GM18505 (cell line): Measurements from ENCODE around the gene NOTCH1.

ENCODE experiments used
- ATAC-seq: cut with Tn5 transposase; IDR thresholded peaks from one replicate; pipeline ENCODE4 v1.9.1; 2021; ENCODE audit not compliant: unreplicated experiment
- POLR2A ChIP-seq: IDR thresholded peaks from 4 replicates; pipeline ENCODE4 v1.6.1; 2011; ENCODE audit warnings: borderline replicate concordance; ENCODE audit not compliant: insufficient read depth, insufficient read length; ENCODE audit errors: extremely low read depth

NOTCH1 gene

DNA sequence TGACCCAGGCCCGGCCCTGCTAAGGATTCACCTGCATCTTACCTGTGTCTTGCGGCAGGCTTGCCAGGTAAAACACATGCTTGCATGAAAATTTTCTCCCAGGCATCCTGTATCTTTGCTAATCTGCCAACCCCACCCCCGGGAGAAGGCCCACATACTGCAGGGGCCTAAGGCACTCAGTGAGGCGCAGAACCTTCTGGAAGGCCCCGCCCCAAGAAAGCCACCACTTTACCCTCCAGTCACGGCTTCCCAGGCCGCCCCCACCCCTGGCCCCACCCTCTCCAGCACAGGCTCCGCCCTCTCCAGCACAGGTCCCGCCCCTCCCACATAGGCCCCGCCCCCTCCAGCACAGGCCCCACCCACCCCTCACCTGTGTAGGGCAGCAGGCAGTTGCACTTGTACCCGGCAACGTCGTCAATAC lies 33.2 kb downstream of the NOTCH1 start:
- no peak for ATAC-seq
- TF ChIP-seq POLR2A = no peak

DNA sequence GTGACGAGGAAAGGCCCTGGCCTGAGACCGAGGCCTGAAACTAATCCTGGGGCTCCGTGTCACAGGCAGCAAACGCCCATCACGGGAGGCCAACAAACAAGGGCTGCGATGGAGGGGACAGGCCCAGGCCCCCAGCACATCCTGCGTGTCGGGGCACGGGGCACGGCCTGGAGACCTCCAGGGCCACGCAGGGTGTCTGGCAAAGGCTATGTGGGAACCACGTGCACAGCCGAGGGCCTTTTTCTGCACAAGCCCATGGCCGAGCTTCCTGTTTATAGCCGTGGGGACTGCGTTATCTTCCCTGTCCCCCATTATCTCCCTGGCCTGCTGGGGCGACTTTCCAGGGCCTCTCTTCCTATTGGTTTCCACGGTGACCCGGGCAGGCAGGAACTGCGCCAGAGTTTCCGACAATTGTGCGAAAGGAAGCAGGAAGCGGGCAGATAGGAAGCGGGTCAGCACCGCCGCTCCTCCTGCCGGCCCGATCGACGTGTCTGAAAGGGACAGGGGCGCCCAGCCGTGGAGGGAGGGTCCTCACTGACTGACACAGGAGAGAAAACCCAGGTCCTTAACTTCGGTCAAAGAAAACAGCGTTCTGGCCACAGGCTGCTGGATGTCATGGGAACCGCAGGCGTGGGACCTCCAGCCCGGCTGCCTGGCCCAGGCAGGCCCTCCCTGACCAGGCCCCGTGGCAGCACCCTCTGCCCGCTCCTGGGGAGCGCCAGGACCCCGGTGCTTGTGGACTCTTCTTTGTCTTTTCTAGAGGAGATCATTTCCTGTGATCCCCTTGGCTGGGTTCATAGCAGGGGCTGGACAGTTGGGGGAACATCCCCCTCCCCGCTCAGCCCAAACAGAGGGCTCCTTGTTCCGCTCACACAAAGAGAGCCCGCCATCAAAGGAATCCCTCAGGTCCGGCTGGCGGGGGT lies 33.9 kb downstream of the NOTCH1 start:
- no peak for TF ChIP-seq POLR2A
- no peak for ATAC-seq

DNA sequence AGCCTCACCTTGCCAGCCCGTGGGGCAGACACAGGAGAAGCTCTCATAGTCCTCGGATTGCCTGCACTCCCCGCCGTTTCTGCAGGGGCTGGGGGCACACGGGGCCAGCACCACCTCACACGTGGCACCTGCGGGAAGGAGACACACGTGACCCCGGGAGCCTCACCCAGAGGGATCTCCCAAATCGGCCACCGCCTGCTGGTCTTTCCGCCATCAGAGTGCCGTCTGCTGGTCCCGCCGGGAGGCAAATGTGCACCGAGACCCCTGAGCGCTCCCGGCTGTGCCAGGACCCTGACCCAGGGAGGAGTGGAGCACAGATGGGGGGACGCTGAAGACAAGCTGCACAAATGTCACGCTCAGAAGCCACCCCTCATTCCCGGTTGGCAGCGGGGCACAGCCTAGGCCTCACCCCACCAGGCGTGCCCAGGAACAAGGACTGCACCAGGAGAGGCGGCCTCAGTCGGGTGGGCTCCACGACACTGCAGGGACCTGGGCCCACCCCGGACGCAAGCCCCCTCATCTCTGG lies 34.6 kb downstream of the NOTCH1 start:
- no peak for ATAC-seq

DNA sequence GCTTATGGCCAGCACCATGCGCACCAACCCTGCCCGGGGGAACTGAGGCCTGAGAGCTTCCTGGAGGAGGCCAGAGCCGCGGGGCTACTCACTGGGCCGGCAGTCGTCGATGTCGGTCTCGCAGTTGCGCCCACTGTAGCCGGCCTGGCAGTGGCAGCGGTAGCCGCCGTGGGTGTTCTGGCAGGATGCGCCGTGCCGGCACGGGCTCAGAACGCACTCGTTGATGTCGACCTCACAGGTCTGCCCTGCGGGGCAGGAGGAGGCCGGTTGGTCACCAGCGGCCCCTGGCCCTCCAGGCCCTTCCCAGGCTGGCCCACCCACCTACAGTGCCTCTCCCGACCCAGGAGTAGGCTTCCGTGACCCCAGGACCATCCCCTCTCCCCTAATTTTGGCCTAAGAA lies 35.3 kb downstream of the NOTCH1 start:
- TF ChIP-seq POLR2A = no peak
- ATAC-seq = no peak

More for the DNA sequence above, 34.6 kb downstream of the NOTCH1 start:
- TF ChIP-seq POLR2A = no peak

DNA sequence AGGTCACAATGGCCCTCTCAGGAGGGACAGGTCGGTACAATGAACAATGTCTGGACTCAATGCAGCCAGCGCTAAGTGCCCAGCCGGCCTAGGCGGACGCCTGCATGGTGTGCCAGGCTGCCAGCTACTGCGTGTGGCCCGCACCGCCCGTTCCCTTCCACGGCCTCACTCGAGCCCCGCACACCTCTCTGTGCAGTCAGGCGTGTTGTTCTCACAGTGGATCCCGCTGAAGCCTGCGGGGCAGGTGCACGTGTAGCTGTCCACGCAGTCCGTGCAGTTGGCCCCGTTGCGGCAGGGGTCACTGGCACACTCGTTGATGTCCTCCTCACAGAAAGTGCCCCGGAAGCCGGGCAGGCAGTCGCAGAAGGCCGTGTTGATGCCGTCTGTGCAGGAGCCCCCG lies 36.3 kb downstream of the NOTCH1 start:
- TF ChIP-seq POLR2A = no peak
- no peak for ATAC-seq

DNA sequence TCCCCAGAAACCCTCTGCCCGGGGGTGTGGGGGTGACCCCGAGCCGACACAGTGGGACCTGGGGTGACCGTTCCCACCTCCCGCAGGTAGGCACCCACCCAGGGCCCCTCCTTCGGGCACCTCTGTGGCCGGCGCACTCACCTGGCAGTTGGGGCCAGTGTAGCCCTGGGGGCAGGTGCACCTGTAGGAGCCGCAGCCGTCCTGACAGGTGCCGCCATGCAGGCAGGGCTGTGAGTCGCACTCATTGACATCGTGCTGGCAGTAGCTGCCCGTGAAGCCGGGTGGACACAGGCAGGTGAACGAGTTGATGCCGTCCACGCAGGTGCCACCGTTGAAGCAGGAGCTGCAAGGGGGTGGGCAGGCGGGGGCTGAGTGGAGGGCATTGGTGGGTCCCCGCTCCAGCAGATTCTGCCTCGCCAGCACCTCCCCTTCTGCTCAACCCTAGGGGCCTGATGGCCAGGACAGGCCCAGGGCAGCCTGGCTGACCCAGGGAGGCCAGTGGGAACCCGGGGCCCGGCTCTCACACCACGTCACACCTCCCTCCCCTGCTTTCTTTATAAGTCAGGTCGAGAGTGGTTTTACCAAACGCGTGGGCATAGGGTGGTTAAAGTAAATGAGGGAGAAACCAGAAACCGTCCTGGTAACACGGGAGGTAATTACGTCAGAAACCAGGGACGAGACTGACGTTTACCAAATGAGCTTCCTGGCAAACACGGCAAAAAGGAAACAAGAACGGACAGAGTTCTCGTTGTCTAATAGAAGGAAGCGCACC lies 36.9 kb downstream of the NOTCH1 start:
- no peak for TF ChIP-seq POLR2A
- no peak for ATAC-seq

DNA sequence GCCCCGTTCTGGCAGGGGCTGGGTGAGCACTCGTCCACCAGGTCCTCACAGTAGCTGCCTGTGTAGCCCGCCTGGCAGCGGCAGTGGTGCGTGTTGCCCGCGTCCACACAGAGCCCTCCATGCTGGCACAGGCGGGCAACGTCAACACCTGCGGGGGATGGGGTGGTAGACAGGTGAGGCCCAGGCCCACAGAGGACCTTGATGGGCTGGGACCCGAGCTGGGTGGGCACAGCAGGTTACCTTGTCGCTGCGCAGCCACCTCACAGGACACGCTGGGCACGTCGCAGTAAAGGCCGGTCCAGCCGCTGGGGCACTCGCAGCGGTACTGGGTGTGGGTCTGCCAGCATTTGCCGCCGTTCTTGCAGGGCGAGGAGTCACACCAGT lies 37.9 kb downstream of the NOTCH1 start:
- no peak for ATAC-seq
- no peak for TF ChIP-seq POLR2A

DNA sequence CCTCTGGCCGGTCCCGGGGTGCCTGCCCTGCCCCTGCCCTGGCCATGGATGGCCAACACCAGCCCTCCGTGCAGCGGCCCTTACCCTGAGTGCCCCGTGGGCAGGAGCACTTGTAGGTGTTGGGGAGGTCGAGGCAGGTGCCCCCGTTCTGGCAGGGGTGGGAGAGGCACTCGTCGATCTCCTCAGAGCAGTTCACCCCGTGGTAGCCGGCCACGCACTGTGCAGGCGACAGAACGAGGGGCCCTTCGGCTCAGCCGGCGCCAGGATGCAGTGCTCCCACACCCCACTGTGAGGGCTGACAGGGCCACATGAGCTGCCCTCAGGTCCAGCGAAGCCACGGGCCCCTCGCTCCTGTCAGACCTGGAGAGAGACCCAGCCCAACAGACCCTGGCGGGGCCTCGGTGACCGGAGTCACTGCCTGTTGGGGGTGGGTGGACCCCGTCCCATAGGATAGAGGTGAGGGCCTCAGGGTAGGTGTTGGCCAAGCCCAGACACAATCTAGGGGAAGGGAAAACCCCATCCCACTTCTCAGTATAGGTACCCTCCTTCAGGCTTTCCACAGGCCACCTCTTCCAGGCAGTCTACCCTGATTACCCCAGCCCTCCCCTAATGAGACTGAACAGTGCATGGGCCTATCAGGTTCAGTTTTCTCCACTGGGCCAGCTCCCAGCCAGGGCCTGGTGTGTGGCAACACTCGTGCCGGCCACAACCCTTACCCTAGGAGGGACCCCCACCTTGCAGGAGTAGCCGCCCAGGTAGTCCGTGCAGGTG lies 38.4 kb downstream of the NOTCH1 start:
- no peak for TF ChIP-seq POLR2A
- ATAC-seq = no peak

DNA sequence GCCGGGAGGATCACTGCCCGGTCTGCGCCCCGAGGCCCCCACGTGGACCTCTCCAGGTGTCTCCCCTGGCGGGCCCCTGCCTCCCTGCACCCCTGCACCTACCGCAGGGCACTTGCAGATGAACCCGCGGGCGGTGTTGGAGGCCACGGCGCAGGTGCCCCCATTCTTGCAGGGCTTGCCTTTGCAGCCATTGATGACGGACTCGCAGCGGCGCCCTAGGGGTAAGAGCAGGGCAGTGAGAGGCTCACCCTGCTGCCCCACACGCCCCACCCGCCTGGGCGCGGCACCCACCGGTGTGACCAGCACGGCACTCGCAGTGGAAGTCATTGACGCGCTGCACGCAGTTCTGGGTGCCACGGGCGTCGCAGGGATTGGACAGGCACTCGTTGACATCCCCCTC lies 39.4 kb downstream of the NOTCH1 start:
- no peak for ATAC-seq
- TF ChIP-seq POLR2A = no peak

DNA sequence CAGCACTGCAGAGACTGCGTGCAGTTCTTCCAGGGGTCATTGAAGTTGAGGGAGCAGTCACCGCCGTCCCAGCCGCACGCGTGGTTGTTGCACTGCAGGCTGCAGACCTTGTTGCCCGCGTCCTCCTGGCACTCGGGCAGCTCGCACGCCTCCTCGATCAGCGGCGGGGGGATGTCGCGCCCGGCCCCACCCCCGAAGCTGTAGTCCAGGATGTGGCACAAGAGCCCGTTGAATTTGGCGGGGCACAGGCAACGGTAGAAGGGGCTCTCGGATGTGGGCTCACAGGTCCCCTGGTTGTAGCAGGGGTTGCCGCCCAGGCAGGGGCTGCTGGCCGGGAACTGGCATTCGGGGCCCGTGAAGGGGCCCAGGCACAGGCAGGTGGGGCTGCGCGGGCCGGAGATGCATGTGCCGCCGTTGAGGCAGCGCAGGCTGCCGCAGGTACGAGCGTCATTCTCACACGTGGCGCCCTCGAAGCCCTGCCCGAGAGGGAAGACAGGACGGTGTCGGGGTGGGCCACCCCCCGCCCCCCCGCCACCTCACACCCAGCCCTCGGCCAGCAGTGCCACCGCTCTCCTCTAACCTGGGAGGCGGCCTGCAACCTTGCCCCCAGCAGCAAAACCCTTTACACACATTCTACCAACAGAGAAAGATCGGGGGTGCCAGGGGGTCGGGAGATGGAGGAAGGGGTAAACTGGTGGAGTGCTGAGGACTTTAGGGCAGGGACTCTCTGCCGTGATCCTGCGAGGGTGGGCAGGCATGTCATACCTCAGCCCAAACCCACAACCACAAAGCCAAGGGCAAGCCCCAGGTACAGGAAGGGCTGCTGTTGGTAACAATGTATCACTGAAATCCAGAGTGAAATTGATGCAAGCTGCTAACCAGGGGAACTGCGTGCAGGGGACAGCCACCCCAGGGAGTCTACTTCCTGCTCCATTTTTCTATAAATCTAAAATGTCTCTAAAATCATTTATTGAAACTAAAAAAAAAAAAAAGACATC lies 40.1 kb downstream of the NOTCH1 start:
- TF ChIP-seq POLR2A = no peak
- ATAC-seq = no peak

DNA sequence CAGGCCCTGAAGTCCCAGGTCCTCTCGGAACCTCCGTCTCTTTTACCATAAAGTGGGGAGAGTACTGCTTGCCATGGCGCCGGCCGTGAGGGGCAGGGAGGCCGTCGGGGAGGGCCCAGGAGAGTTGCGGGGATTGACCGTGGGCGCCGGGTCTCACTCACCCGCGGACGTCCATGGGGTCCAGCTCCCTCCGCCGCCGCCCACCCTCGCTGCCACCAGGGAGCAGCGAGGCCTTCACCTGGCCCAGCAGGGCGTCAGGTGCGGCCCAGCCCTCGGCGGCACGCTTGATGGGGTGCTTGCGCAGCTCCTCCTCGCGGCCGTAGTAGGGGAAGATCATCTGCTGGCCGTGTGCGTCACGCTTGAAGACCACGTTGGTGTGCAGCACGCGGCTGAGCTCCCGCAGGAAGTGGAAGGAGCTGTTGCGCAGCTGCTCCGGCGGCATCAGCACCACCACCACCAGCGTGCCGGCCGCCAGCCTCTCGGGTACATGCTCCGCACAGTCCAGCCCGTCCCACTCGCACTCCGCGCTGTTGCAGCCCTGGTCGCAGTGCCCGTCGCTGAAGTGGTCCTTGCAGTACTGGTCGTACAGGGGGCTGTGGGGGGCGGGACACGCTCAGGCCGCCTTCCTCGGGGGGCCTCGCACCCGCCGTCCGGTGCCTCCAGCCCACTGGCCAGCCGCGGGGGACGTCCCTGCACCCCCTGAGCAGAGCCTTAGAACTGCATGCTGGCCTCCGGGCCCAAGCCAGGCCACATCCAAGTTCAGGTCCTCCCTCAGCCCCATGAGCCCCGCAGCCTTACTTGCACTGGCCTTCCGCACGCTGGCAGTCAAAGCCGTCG lies 41.1 kb downstream of the NOTCH1 start:
- ATAC-seq = no peak
- no peak for TF ChIP-seq POLR2A
